Keratinocyte (primary cell): ENCODE measurements around the gene LRRC57. TPM values are rescaled to one million over a fixed set of nuclear protein-coding genes. Genes with fewer than 3 reads are reported as not detected.

Experiments used
- DNase-seq: peaks from one replicate; pipeline ENCODE4 v3.0.0-alpha.2; 2011; ENCODE audit warnings: low read depth, missing footprints, low spot score
- FAIRE-seq: peaks from 2 replicates; lab custom pipeline; 2011; peaks lifted over from hg19 to GRCh38; lab: Jason Lieb, UNC
- H2AFZ ChIP-seq: 2 replicates; pipeline ENCODE4 v1.6.0; 2012; ENCODE audit warnings: low read length, control low read depth, inconsistent platforms; ENCODE audit not compliant: control insufficient read depth
- H3K27ac ChIP-seq: 2 replicates; pipeline ENCODE4 v1.5.1; 2011; ENCODE audit warnings: low read length; ENCODE audit not compliant: control insufficient read depth, insufficient read depth
- H3K27me3 ChIP-seq: 3 replicates; pipeline ENCODE4 v1.6.0; 2011; ENCODE audit warnings: low read length; ENCODE audit not compliant: control insufficient read depth, insufficient read depth; ENCODE audit errors: extremely low read depth
- H3K36me3 ChIP-seq, 2 experiments: 2 replicates in 1 of 2; 3 replicates in 1 of 2; pipeline ENCODE4 v1.5.1; 2011; ENCODE audit warnings: low read length in 2 of 2, mild to moderate bottlenecking in 1 of 2; ENCODE audit not compliant: control insufficient read depth in 2 of 2, insufficient read depth in 2 of 2; ENCODE audit errors: extremely low read depth in 1 of 2
- H3K4me1 ChIP-seq: 3 replicates; pipeline ENCODE4 v1.5.1; 2011; ENCODE audit warnings: low read length; ENCODE audit not compliant: control insufficient read depth, insufficient read depth; ENCODE audit errors: extremely low read depth
- H3K4me2 ChIP-seq: 3 replicates; pipeline ENCODE4 v1.6.0; 2011; ENCODE audit warnings: low read depth, low read length; ENCODE audit not compliant: control insufficient read depth, insufficient read depth; ENCODE audit errors: extremely low read depth
- H3K4me3 ChIP-seq, 3 experiments: fragments of 200-600 bp in 1 of 3; sonication (generic) in 1 of 3; 2 replicates in 2 of 3; 3 replicates in 1 of 3; pipeline ENCODE4 v1.5.1; 2011 to 2016; ENCODE audit warnings: low read length in 3 of 3, mild to moderate bottlenecking in 3 of 3, control low read depth in 2 of 3, inconsistent platforms in 1 of 3, low read depth in 1 of 3, mixed read lengths in 1 of 3, mixed run types in 1 of 3, moderate library complexity in 1 of 3; ENCODE audit not compliant: control insufficient read depth in 2 of 3, insufficient read depth in 2 of 3; ENCODE audit errors: extremely low read depth in 1 of 3
- H3K79me2 ChIP-seq: 2 replicates; pipeline ENCODE4 v1.6.0; 2012; ENCODE audit warnings: low read length; ENCODE audit not compliant: control insufficient read depth, insufficient read depth
- H3K9ac ChIP-seq: 3 replicates; pipeline ENCODE4 v1.6.0; 2011; ENCODE audit warnings: low read length; ENCODE audit not compliant: control insufficient read depth, insufficient read depth; ENCODE audit errors: extremely low read depth
- H3K9me1 ChIP-seq: 3 replicates; pipeline ENCODE4 v1.6.0; 2011; ENCODE audit warnings: low read length; ENCODE audit not compliant: control insufficient read depth, insufficient read depth; ENCODE audit errors: extremely low read depth
- H3K9me3 ChIP-seq: 2 replicates; pipeline ENCODE4 v1.5.1; 2012; ENCODE audit warnings: low read depth, low read length; ENCODE audit not compliant: control insufficient read depth
- H4K20me1 ChIP-seq: 3 replicates; pipeline ENCODE4 v1.6.0; 2011; ENCODE audit warnings: low read length; ENCODE audit not compliant: control insufficient read depth, insufficient read depth; ENCODE audit errors: extremely low read depth
- EZH2 ChIP-seq: IDR thresholded peaks from one replicate; pipeline ENCODE4 v1.6.1; 2012; ENCODE audit warnings: inconsistent platforms, mild to moderate bottlenecking, low read length, moderate library complexity
- dilution Hi-C: fragments of 300-500 bp; cut with MboI; formaldehyde crosslinking; loops from one replicate; pipeline ENCODE4 v1.7.0; 2020; ENCODE audit warnings: low sequenced_read_pairs; ENCODE audit not compliant: extremely low pct_ligation_motif_present
- polyA plus RNA-seq, 5 experiments: library from polyadenylated mRNA; depleted of rRNA in 3 of 5; stranded (reverse) in 3 of 5; stranded (forward) in 1 of 5; unstranded in 1 of 5; fragments of >200 nt; gene quantifications; 1 replicate in 1 of 5; 2 replicates in 3 of 5; 3 replicates in 1 of 5; pipeline versions ENCODE4 v1.2.1 to v1.2.3, GENCODE V29; 2011 to 2012; ENCODE audit warnings: missing spikeins in 2 of 5, low read depth in 1 of 5, low replicate concordance in 1 of 5
- TF ChIP-seq, protein P1 (sequence below), 3 experiments: IDR thresholded peaks in 1 of 3; conservative IDR thresholded peaks in 1 of 3; optimal IDR thresholded peaks in 1 of 3; 2 replicates in 2 of 3; 3 replicates in 1 of 3; pipeline versions ENCODE3 to v1.5.1; 2011; ENCODE audit warnings: low read length in 3 of 3, mild to moderate bottlenecking in 3 of 3, moderate library complexity in 2 of 3, control low read depth in 1 of 3, inconsistent platforms in 1 of 3; ENCODE audit not compliant: insufficient read depth in 2 of 3; ENCODE audit errors: extremely low read depth in 1 of 3

LRRC57 gene
- polyA plus RNA-seq, 1 donor (not counting 4 experiments of a cell fraction or from before 2014, with no cell fraction given) = 12.8 TPM

DNA sequence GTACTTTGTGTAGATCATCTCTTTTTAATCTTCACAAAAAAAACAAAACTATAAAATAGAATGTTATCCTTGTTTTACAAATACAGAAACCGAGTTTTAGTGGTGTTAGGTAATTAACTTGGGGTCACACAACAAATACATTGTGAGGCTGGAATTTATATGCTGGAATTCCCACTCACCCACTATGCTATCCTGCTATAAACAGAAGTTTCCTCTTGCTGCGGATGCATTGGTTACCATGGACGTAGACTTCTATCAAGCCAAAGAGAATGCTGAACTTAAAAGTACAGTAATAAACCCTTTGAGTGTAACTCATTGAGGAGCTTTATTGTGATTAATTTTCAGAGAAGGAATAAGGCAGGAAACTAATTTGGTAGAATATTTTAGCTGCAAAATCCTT is 44.0 kb downstream of the LRRC57 start:
- DNase-seq = no peak
- no peak overlapping the region for H3K4me2 ChIP-seq
- peaks cover 4 to 6% of the 10 kb centered on the region in 2 experiments for H3K36me3 ChIP-seq
- no peak overlapping the region for H3K9ac ChIP-seq
- H3K9me3 ChIP-seq = no peaks in the 10 kb centered on the region
- TF ChIP-seq, protein P1, sequence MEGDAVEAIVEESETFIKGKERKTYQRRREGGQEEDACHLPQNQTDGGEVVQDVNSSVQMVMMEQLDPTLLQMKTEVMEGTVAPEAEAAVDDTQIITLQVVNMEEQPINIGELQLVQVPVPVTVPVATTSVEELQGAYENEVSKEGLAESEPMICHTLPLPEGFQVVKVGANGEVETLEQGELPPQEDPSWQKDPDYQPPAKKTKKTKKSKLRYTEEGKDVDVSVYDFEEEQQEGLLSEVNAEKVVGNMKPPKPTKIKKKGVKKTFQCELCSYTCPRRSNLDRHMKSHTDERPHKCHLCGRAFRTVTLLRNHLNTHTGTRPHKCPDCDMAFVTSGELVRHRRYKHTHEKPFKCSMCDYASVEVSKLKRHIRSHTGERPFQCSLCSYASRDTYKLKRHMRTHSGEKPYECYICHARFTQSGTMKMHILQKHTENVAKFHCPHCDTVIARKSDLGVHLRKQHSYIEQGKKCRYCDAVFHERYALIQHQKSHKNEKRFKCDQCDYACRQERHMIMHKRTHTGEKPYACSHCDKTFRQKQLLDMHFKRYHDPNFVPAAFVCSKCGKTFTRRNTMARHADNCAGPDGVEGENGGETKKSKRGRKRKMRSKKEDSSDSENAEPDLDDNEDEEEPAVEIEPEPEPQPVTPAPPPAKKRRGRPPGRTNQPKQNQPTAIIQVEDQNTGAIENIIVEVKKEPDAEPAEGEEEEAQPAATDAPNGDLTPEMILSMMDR (optimal IDR thresholded peaks at IDR 0.05 in 1 of 3, IDR thresholded peaks at IDR 0.05 in 1 of 3, conservative IDR thresholded peaks at IDR 0.05 in 1 of 3; ENCODE audit: extremely low read depth in 1 of 3, insufficient read depth in 2 of 3, low read length in 3 of 3) = no peak
- no peaks in the 10 kb centered on the region for H3K27me3 ChIP-seq
- dilution Hi-C loops = no loop called here
- H3K79me2 ChIP-seq = peaks cover 65% of the 10 kb centered on the region
- H4K20me1 ChIP-seq = no peaks in the 10 kb centered on the region
- no peak overlapping the region for H3K4me3 ChIP-seq
- H3K9me1 ChIP-seq = no peaks in the 10 kb centered on the region
- H3K27ac ChIP-seq = no peak overlapping the region
- H2AFZ ChIP-seq = no peak overlapping the region
- H3K4me1 ChIP-seq = peaks cover 4% of the 10 kb centered on the region
- FAIRE-seq = no peak

DNA sequence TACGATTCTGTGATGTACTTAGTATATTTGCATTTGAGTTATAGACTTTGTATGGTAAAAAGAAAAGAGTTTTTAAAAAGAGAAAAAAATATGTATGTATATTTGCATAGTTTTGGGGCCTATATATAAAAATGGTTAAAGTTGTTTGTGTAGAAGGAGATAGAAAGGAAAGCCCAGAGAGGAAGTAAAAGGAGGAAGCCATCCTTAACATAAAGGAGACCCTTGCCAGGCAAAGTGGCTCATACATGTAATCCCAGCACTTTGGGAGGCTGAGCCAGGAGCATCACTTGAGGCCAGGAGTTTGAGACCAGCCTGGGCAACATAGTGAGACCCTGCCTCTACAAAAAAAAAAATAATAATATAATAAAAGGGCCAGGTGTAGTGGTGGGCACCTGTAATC is 44.8 kb downstream of the LRRC57 start:
- no peak overlapping the region for H3K9ac ChIP-seq
- H2AFZ ChIP-seq = no peak overlapping the region
- no peaks in the 10 kb centered on the region for H3K9me1 ChIP-seq
- H3K79me2 ChIP-seq = peaks cover 67% of the 10 kb centered on the region
- TF ChIP-seq, protein P1 (optimal IDR thresholded peaks at IDR 0.05 in 1 of 3, IDR thresholded peaks at IDR 0.05 in 1 of 3, conservative IDR thresholded peaks at IDR 0.05 in 1 of 3; ENCODE audit: extremely low read depth in 1 of 3, insufficient read depth in 2 of 3, low read length in 3 of 3) = no peak
- no peak for TF ChIP-seq EZH2
- no peaks in the 10 kb centered on the region for H4K20me1 ChIP-seq
- no peaks in the 10 kb centered on the region for H3K9me3 ChIP-seq
- DNase-seq (no peak), FAIRE-seq (no peak)
- dilution Hi-C loops = no loop called here
- H3K27ac ChIP-seq = no peak overlapping the region
- no peaks in the 10 kb centered on the region for H3K27me3 ChIP-seq
- no peak overlapping the region for H3K4me2 ChIP-seq
- no peak overlapping the region for H3K4me3 ChIP-seq
- peaks cover 11% of the 10 kb centered on the region for H3K4me1 ChIP-seq
- peaks cover 4 to 6% of the 10 kb centered on the region in 2 experiments for H3K36me3 ChIP-seq
